Epithelial cell of esophagus (primary cell): ENCODE data around the gene EBF4.

Experiments
- DNase-seq: peaks from one replicate; pipeline ENCODE4 v3.0.0; 2010; ENCODE audit warnings: low read depth
- H3K4me3 ChIP-seq: 2 replicates; pipeline ENCODE4 v1.5.1; 2011; ENCODE audit warnings: mild to moderate bottlenecking, low read length, control low read depth
- CTCF ChIP-seq: IDR thresholded peaks from 2 replicates; pipeline ENCODE4 v1.5.1; 2011; ENCODE audit warnings: low read depth, mild to moderate bottlenecking, low read length, control low read depth, inconsistent platforms; ENCODE audit not compliant: insufficient read depth; ENCODE audit errors: missing control alignments

The EBF4 gene

GRCh38 chr20:2780948-2781347 is 88.4 kb downstream of the EBF4 start:
- TF ChIP-seq CTCF: no peak
- no peak for DNase-seq
- no peak overlapping the region for H3K4me3 ChIP-seq

GRCh38 chr20:2783908-2784566 is 91.5 kb downstream of the EBF4 start:
- no peak for TF ChIP-seq CTCF
- DNase-seq: no peak
- no peak overlapping the region for H3K4me3 ChIP-seq

GRCh38 chr20:2793471-2793870 is 100.9 kb downstream of the EBF4 start:
- no peak overlapping the region for H3K4me3 ChIP-seq
- DNase-seq: no peak
- no peak for TF ChIP-seq CTCF

- no peak overlapping the region for H3K4me3 ChIP-seq
- DNase-seq: no peak
- no peak for TF ChIP-seq CTCF
Measured at GRCh38 chr20:2794202-2794748, 101.7 kb downstream of the EBF4 start.

GRCh38 chr20:2794866-2795447 is 102.4 kb downstream of the EBF4 start:
- DNase-seq: no peak
- TF ChIP-seq CTCF: no peak
- H3K4me3 ChIP-seq: no peak overlapping the region

GRCh38 chr20:2795451-2795850 is 102.9 kb downstream of the EBF4 start:
- no peak overlapping the region for H3K4me3 ChIP-seq
- DNase-seq: no peak
- no peak for TF ChIP-seq CTCF

GRCh38 chr20:2796011-2796660 is 103.6 kb downstream of the EBF4 start:
- H3K4me3 ChIP-seq: no peak overlapping the region
- no peak for TF ChIP-seq CTCF
- no peak for DNase-seq
